ENCODE data around the gene ISCA2. TPM values are rescaled to one million over a fixed set of nuclear protein-coding genes. Genes with fewer than 3 reads are reported as not detected.

Gene ISCA2
- total and polyA plus RNA-seq, 9 of the 15 experiments (the other 6 are each of a cell fraction or from before 2014, with no cell fraction given), result 5.0 to 36.7 (median 18.1) TPM

DNA sequence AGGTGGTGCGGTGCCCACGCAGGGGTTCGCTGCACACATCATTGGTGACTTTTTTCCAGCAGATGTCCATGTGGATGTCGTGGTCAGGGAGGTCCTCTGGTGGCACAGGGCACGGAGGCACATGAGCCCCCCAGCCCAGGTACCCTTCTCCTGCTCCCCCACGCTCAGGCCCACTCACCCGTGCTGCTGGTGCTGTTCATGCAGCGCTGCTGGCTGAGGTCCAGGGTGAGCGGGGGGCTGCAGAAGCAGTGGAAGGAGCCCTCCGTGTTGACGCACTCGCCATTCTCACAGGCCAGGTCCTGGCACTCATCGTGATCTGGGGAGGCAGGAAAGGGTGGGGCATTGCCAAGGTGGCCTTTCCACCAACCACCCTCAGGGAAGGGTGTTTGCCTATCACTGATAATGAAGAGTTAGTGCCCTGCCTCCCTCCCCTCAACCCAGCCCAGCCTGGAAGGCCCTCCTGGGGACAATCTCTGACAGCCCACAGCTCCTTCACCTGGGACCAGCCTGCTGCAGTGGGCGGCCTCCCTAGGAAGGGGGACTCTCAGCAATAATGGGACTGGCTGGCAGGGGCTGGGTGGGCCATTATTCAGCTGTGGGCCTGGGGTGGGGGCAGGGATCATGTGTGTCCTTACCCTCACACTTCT is 9.8 kb downstream of the ISCA2 start (continued):
- TF ChIP-seq, protein P1, sequence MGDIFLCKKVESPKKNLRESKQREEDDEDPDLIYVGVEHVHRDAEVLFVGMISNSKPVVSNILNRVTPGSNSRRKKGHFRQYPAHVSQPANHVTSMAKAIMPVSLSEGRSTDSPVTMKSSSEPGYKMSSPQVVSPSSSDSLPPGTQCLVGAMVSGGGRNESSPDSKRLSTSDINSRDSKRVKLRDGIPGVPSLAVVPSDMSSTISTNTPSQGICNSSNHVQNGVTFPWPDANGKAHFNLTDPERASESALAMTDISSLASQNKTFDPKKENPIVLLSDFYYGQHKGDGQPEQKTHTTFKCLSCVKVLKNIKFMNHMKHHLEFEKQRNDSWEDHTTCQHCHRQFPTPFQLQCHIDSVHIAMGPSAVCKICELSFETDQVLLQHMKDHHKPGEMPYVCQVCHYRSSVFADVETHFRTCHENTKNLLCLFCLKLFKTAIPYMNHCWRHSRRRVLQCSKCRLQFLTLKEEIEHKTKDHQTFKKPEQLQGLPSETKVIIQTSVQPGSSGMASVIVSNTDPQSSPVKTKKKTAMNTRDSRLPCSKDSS (IDR thresholded peaks at IDR 0.05; ENCODE audit: low read depth, partially characterized antibody), result no peak
- TF ChIP-seq E2F3 (CRISPR knock-in tag; IDR thresholded peaks at IDR 0.05) (no peak), NCOA2 (IDR thresholded peaks at IDR 0.05; ENCODE audit: partially characterized antibody in 2 of 2) (no peak), HDAC8 (tag; IDR thresholded peaks at IDR 0.05) (no peak)

DNA sequence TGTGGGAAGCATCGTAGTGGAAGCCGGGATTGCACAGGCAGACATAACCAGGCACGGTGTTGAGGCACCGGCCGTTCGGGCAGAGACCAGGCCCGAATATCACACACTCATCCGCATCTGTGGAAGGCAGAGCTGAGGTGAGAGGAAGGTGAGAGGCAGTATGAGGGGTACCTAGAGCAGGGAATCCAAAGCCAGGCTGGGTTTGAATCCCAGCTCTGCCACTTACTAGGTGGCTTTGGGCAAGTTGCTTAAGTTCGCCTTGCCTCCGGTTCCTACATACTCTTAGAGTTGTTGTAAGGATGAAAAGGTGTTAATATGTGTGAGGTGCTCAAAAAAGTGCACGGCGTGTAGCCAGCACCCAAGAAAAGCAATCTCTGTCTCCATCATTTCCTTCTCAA is 10.4 kb downstream of the ISCA2 start:
- Histone ChIP-seq H3K9me3 (replicated peaks; ENCODE audit: control insufficient read depth, insufficient read depth, low read depth, low read length) (no peaks in the 10 kb centered on the region), H3K27me3 (ENCODE audit: control insufficient read depth in 2 of 2, insufficient read depth in 2 of 2, low read length in 2 of 2) (peaks cover 0 to 33% of the 10 kb centered on the region in 2 experiments; a peak in 2 of 5 replicates), H3K36me3 (ENCODE audit: control insufficient read depth, insufficient read depth, low read length) (no peaks in the 10 kb centered on the region), H4K20me1 (replicated peaks; ENCODE audit: control insufficient read depth, insufficient read depth, low read length) (no peaks in the 10 kb centered on the region; the same call in 1 of the 2 replicates), H3K9me1 (ENCODE audit: control insufficient read depth, insufficient read depth, low read length) (no peaks in the 10 kb centered on the region), H3K9ac (ENCODE audit: insufficient read depth in 1 of 2, low read depth in 2 of 2, low read length in 2 of 2) (no peak overlapping the region), H3K4me3 (no peak overlapping the region), H3K4me1 (replicated peaks in 1 of 2; ENCODE audit: control insufficient read depth in 2 of 2, insufficient read depth in 2 of 2, low read length in 2 of 2) (peaks cover 0 to 7% of the 10 kb centered on the region in 2 experiments; a peak in 1 of 5 replicates), H3K4me2 (ENCODE audit: insufficient read depth, low read length) (no peak overlapping the region), H3K27ac (ENCODE audit: extremely low read depth, low read depth, low read length) (no peak overlapping the region), H2AFZ (ENCODE audit: low read depth, low read length) (no peak overlapping the region), H3K79me2 (ENCODE audit: control insufficient read depth, insufficient read depth, low read length) (no peaks in the 10 kb centered on the region)
- ATAC-seq (no peak), FAIRE-seq (no peak), DNase-seq (ENCODE audit: extremely low read depth in 1 of 4, low spot score in 3 of 4) (no peak)
- WGBS (ENCODE audit: insufficient coverage, low coverage, missing lambda C conversion rate), result 2% methylated on average over 10 of the region's 12 CpGs
- intact Hi-C loops (cut with micrococcal nuclease) (loop anchor here (5.0 kb wide), 1 partner anchor 298 kb away; no protein-coding TSS in a partner anchor), in situ Hi-C loops (cut with MboI) (no loop called here)
- BruUV-seq (replicated peaks), result no TSS peak
- ChIA-PET CTCF (ENCODE audit: low intra/inter-chr PET ratio) (no interaction called here), POLR2A (no interaction called here)
- TF ChIP-seq NR0B1 (IDR thresholded peaks at IDR 0.05; ENCODE audit: partially characterized antibody) (no peak), AFF1 (IDR thresholded peaks at IDR 0.05; ENCODE audit: low read depth in 1 of 2, partially characterized antibody in 2 of 2) (no peak), TCF7L2 (IDR thresholded peaks at IDR 0.05; ENCODE audit: low read depth, low read length) (no peak), EGR1 (conservative IDR thresholded peaks at IDR 0.05) (no peak), SIN3A (IDR thresholded peaks at IDR 0.05; ENCODE audit: borderline replicate concordance in 2 of 2, control insufficient read depth in 1 of 2, low read depth in 2 of 2, low read length in 2 of 2) (no peak), ZNF436 (CRISPR knock-in tag; IDR thresholded peaks at IDR 0.05) (no peak)
- TF ChIP-seq, protein P2, sequence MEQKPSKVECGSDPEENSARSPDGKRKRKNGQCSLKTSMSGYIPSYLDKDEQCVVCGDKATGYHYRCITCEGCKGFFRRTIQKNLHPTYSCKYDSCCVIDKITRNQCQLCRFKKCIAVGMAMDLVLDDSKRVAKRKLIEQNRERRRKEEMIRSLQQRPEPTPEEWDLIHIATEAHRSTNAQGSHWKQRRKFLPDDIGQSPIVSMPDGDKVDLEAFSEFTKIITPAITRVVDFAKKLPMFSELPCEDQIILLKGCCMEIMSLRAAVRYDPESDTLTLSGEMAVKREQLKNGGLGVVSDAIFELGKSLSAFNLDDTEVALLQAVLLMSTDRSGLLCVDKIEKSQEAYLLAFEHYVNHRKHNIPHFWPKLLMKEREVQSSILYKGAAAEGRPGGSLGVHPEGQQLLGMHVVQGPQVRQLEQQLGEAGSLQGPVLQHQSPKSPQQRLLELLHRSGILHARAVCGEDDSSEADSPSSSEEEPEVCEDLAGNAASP (IDR thresholded peaks at IDR 0.05), result no peak

All from K562 (cell line).